Fibroblast of peridontal ligament (primary cell): Measurements from ENCODE around the gene FERMT2.

Experiments used
- DNase-seq: peaks from one replicate; pipeline ENCODE4 v3.0.0-alpha.2; 2010; ENCODE audit errors: extremely low read depth

Gene FERMT2

DNA sequence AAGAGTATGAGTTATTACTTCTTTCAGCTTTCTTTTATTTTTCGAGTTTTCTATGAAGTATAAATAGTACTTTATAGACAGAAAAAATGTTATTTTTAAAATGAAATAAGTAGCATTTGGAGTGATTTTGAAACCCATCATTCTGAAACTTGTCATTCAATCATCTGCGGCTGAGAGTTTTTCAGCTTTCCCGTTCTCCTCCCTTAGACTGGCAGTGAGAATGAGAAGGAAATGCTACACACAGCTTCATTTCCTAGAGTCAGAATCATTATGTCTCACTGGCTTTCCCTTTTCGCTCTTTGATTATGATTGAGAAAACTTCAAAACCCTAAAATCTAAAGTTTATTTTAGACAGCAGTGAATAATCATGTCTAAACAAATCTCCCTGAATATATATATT is 125.8 kb downstream of the FERMT2 start:
- no peak for DNase-seq

GRCh38 chr14:52824462-52824861 is 126.4 kb downstream of the FERMT2 start:
- DNase-seq, result no peak

- DNase-seq, result no peak
These were observed 129.0 kb downstream of the FERMT2 start for GRCh38 chr14:52821805-52822250.

DNA sequence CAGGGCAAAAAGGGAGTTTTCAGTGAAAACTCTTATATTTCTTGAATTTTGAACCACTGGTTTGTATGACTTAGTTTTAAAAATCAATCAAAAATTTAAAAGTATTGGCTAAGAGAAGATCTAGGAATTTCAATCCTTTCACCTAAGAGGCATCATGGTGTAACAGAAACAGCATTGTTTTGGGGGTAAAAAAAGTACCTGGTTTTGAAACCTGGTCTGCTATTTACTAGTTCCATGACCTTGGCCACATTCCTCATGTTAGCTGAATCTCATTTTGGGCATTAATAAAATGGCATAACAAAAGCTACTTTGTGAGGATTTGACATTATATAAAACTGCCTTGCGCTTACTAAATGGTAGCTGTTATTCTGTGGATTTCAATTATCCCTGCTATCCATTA is 142.7 kb downstream of the FERMT2 start:
- no peak for DNase-seq
